Measurements from ENCODE around the gene WFDC12.

Gene WFDC12

GRCh38 chr20:45115386-45115774, 8.9 kb downstream of the WFDC12 start:
- no peak for DNase-seq (ENCODE audit: low spot score)

- DNase-seq (ENCODE audit: low spot score), result no peak
Measured at GRCh38 chr20:45114465-45115385, 9.5 kb downstream of the WFDC12 start, which contains the start of gene WFDC5. Gene WFDC5, minus strand, starts transcription at chr20:45115174. Its CDS starts 91 bp downstream, at chr20:45115083.

- DNase-seq (ENCODE audit: low spot score), result no peak
Measured at GRCh38 chr20:45113865-45114264, 10.4 kb downstream of the WFDC12 start.

- DNase-seq (ENCODE audit: low spot score), result no peak
Measured at GRCh38 chr20:45112754-45113153, 11.5 kb downstream of the WFDC12 start.

- no peak for DNase-seq (ENCODE audit: low spot score)
Measured at GRCh38 chr20:45111799-45112471, 12.3 kb downstream of the WFDC12 start.

- no peak for DNase-seq (ENCODE audit: low spot score)
Measured at GRCh38 chr20:45111285-45111684, 13.0 kb downstream of the WFDC12 start.

- no peak for DNase-seq (ENCODE audit: low spot score)
Measured at GRCh38 chr20:45110301-45110700, 14.0 kb downstream of the WFDC12 start.

- no peak for DNase-seq (ENCODE audit: low spot score)
Measured at GRCh38 chr20:45109634-45110033, 14.6 kb downstream of the WFDC12 start.

GRCh38 chr20:45105317-45105716, 18.9 kb downstream of the WFDC12 start:
- no peak for DNase-seq (ENCODE audit: low spot score)

GRCh38 chr20:45104786-45105185, 19.5 kb downstream of the WFDC12 start:
- DNase-seq (ENCODE audit: low spot score), result no peak

GRCh38 chr20:45103072-45103471, 21.2 kb downstream of the WFDC12 start:
- no peak for DNase-seq (ENCODE audit: low spot score)

- no peak for DNase-seq (ENCODE audit: low spot score)
Measured at GRCh38 chr20:45101333-45101850, 22.9 kb downstream of the WFDC12 start.

- no peak for DNase-seq (ENCODE audit: low spot score)
Measured at GRCh38 chr20:45100563-45101245, 23.6 kb downstream of the WFDC12 start, which contains the start of gene KCNS1. Gene KCNS1, minus strand, starts transcription at chr20:45101127. Its CDS starts 1,891 bp downstream, at chr20:45099236.

- DNase-seq (ENCODE audit: low spot score), result no peak
Measured at GRCh38 chr20:45098103-45098773, 26.0 kb downstream of the WFDC12 start.

- no peak for DNase-seq (ENCODE audit: low spot score)
Measured at GRCh38 chr20:45097485-45098102, 26.7 kb downstream of the WFDC12 start.

- no peak for DNase-seq (ENCODE audit: low spot score)
Measured at GRCh38 chr20:45096781-45097180, 27.5 kb downstream of the WFDC12 start.

- peak; percentile 62 for DNase-seq (ENCODE audit: low spot score)
Measured at GRCh38 chr20:45095805-45096238, 28.4 kb downstream of the WFDC12 start.

GRCh38 chr20:45094864-45095574, 29.2 kb downstream of the WFDC12 start:
- no peak for DNase-seq (ENCODE audit: low spot score)

- no peak for DNase-seq (ENCODE audit: low spot score)
Measured at GRCh38 chr20:45094201-45094600, 30.1 kb downstream of the WFDC12 start.

GRCh38 chr20:45092898-45093297, 31.4 kb downstream of the WFDC12 start:
- no peak for DNase-seq (ENCODE audit: low spot score)
